Psoas muscle (tissue), 8 donors: Measurements from ENCODE around the gene BAIAP2. TPM values are rescaled to one million over a fixed set of nuclear protein-coding genes. Genes with fewer than 3 reads are reported as not detected.

ENCODE experiments used
- ATAC-seq, 4 donors: fragments of 200-7000 bp; cut with Tn5 transposase; one replicate each; pipeline ENCODE4 v1.9.1; 2020; ENCODE audit warnings: moderate library complexity in 3 of 4, mild to moderate bottlenecking in 2 of 4
- DNase-seq, 2 donors: peaks; one replicate each; pipeline ENCODE4 v3.0.0-alpha.2; 2020
- H3K27ac ChIP-seq: fragments of 200-600 bp; one replicate; pipeline ENCODE4 v1.8.0; 2022
- H3K27me3 ChIP-seq, 3 donors: fragments of 200-600 bp in 1 of 3; one replicate each; pipeline versions ENCODE4 v1.6.1 to v1.8.0; 2013 to 2022; ENCODE audit warnings: low read length in 2 of 3, mild to moderate bottlenecking in 2 of 3, moderate library complexity in 1 of 3; ENCODE audit not compliant: insufficient read depth in 3 of 3
- H3K36me3 ChIP-seq, 2 donors: fragments of 200-600 bp in 1 of 2; one replicate each; pipeline versions ENCODE4 v1.6.1 to v1.8.0; 2013 to 2022; ENCODE audit warnings: low read depth in 1 of 2, mild to moderate bottlenecking in 1 of 2, moderate library complexity in 1 of 2; ENCODE audit not compliant: insufficient read depth in 1 of 2
- H3K4me1 ChIP-seq: fragments of 200-600 bp; one replicate; pipeline ENCODE4 v1.8.0; 2022
- H3K4me3 ChIP-seq: fragments of 200-600 bp; one replicate; pipeline ENCODE4 v1.8.0; 2022; ENCODE audit warnings: mild to moderate bottlenecking
- H3K9me3 ChIP-seq: fragments of 200-600 bp; one replicate; pipeline ENCODE4 v1.8.0; 2022
- CTCF ChIP-seq: fragments of 200-600 bp; IDR thresholded peaks from one replicate; pipeline ENCODE4 v1.8.0; 2022; ENCODE audit warnings: antibody characterized with exemption
- WGBS, 3 donors: extraction: QIAGEN DNeasy Blood & Tissue Kit; methylation state at CpG; one replicate each; pipeline versions ENCODE4 v1.1.6 to v1.1.7; 2013; 5-methylcytosine and 5-hydroxymethylcytosine counted together
- intact Hi-C, 2 donors: fragments of 100-400 bp; cut with DNase I; formaldehyde crosslinking; loops; one replicate each; pipeline versions ENCODE4 v1.11.0 to v1.14.2; 2022
- polyA plus RNA-seq, 3 donors: library from polyadenylated mRNA; stranded (reverse); fragments of 200-250 nt; gene quantifications; one replicate each; pipeline ENCODE4 v1.2.3, GENCODE V29; 2013
- total RNA-seq, 4 donors: library from RNA; stranded (reverse); fragmentation: NEBNext Ultra II Directional in 2 of 4; extraction: Animal tissue kit (Norgen Biotek cat#: 25700) in 2 of 4; gene quantifications; one replicate each; pipeline versions ENCODE4 v1.2.1 to v1.2.4, GENCODE V29; 2021 to 2023
- donor health status: healthy with polysubstance abuse.
- donor health status: DM: no; HTN: no; CAD: no; lungs with moderate emphysema.
- donor health status: Bipolar disorder and iron deficiency.
- donor health status: healthy.
- donor health status: DM: yes; HTN: yes; CAD: no.
- donor health status: DM: no; HTN: no; CAD: no.
- donor health status: DM: no; HTN: no; CAD: no.
- donor health status: DM: yes; HTN: yes; CAD: no.

The BAIAP2 gene
- total and polyA plus RNA-seq, 7 donors: 3.9 to 28.9 (median 8.6) TPM

- no peak overlapping the region for H3K27ac ChIP-seq
- ATAC-seq (no peak), DNase-seq (no peak)
- no peak overlapping the region for H3K4me3 ChIP-seq
- TF ChIP-seq CTCF: no peak
- WGBS, 3 donors: 83 to 89% (median 89%) methylated on average over 16 to 28 of the region's 28 CpGs
- H3K36me3 ChIP-seq: no peaks in the 10 kb centered on the region
- H3K4me1 ChIP-seq: no peaks in the 10 kb centered on the region
- no peaks in the 10 kb centered on the region for H3K9me3 ChIP-seq
- intact Hi-C loops: no loop called here
- no peaks in the 10 kb centered on the region for H3K27me3 ChIP-seq
These were observed 99.3 kb downstream of the BAIAP2 start for GRCh38 chr17:81134064-81134781.

GRCh38 chr17:81135505-81136278 is 100.7 kb downstream of the BAIAP2 start:
- intact Hi-C loops: no loop called here

GRCh38 chr17:81136366-81136765 is 101.4 kb downstream of the BAIAP2 start:
- Histone ChIP-seq H3K4me1 (no peaks in the 10 kb centered on the region), H3K4me3 (no peak overlapping the region), H3K36me3 (no peaks in the 10 kb centered on the region), H3K27ac (no peak overlapping the region), H3K9me3 (no peaks in the 10 kb centered on the region), H3K27me3 (no peaks in the 10 kb centered on the region)
- ATAC-seq (no peak), DNase-seq (no peak)
- no peak for TF ChIP-seq CTCF
- intact Hi-C loops: no loop called here
- WGBS, 3 donors: 65 to 74% (median 67%) methylated on average over 8 of the region's 8 CpGs

More at GRCh38 chr17:81135505-81136278, 100.7 kb downstream of the BAIAP2 start:
- DNase-seq (no peak), ATAC-seq (no peak)
- Histone ChIP-seq H3K9me3 (no peaks in the 10 kb centered on the region), H3K4me3 (no peak overlapping the region), H3K4me1 (no peaks in the 10 kb centered on the region), H3K27ac (no peak overlapping the region), H3K27me3 (no peaks in the 10 kb centered on the region), H3K36me3 (no peaks in the 10 kb centered on the region)
- TF ChIP-seq CTCF: no peak
- 51 to 60% (median 57%) methylated on average over 28 of the region's 28 CpGs for WGBS, 3 donors

- DNase-seq (no peak), ATAC-seq (no peak)
- no peak overlapping the region for H3K4me3 ChIP-seq
- intact Hi-C loops: no loop called here
- no peaks in the 10 kb centered on the region for H3K27me3 ChIP-seq
- no peaks in the 10 kb centered on the region for H3K4me1 ChIP-seq
- WGBS, 3 donors: 86 to 90% (median 88%) methylated on average over 9 to 13 of the region's 13 CpGs
- H3K9me3 ChIP-seq: no peaks in the 10 kb centered on the region
- no peak for TF ChIP-seq CTCF
- no peak overlapping the region for H3K27ac ChIP-seq
- H3K36me3 ChIP-seq: no peaks in the 10 kb centered on the region
These were observed 102.3 kb downstream of the BAIAP2 start for GRCh38 chr17:81137248-81137647.
